ENCODE data around the gene IHH. TPM values are rescaled to one million over a fixed set of nuclear protein-coding genes. Genes with fewer than 3 reads are reported as not detected.

IHH gene
- total RNA-seq, 1 experiment from 2014 or later: 0.15 TPM

- no TSS peak for BruUV-seq (replicated peaks)
- Histone ChIP-seq H3K27me3 (replicated peaks; ENCODE audit: insufficient read depth, low read depth, low read length, poor library complexity) (peaks cover 3% of the 10 kb centered on the region), H3K9me3 (ENCODE audit: low read depth, low read length, poor library complexity, severe bottlenecking) (no peaks in the 10 kb centered on the region), H3K27ac (ENCODE audit: low read depth, low read length, poor library complexity, severe bottlenecking) (no peak overlapping the region), H3K36me3 (ENCODE audit: insufficient read depth, low read length, poor library complexity, severe bottlenecking) (no peaks in the 10 kb centered on the region), H3K4me3 (ENCODE audit: low read depth, low read length, poor library complexity, severe bottlenecking) (no peak overlapping the region), H3K4me1 (ENCODE audit: insufficient read depth, low read length, poor library complexity, severe bottlenecking) (no peaks in the 10 kb centered on the region)
- intact Hi-C loops (cut with micrococcal nuclease; ENCODE audit: unreplicated experiment): no loop called here
- DNase-seq (ENCODE audit: low spot score): no peak
- CTCF ChIA-PET: interaction anchor here (0.9 to 1.1 kb wide), 2 partner anchors 32 to 127 kb away, joined by 3 read pairs; no protein-coding TSS in a partner anchor
- TF ChIP-seq EZH2 (IDR thresholded peaks at IDR 0.05; ENCODE audit: borderline replicate concordance, low read depth, low read length, poor library complexity, severe bottlenecking): no peak
- TF ChIP-seq CTCF (conservative IDR thresholded peaks at IDR 0.05; ENCODE audit: low read depth, low read length): no peak
- POLR2A ChIA-PET (ENCODE audit: low non-redundant PET): no interaction called here
Observed at GRCh38 chr2:219027511-219028055, 33.1 kb downstream of the IHH start.

- DNase-seq (ENCODE audit: low spot score): no peak
- Histone ChIP-seq H3K27ac (ENCODE audit: low read depth, low read length, poor library complexity, severe bottlenecking) (no peak overlapping the region), H3K4me3 (ENCODE audit: low read depth, low read length, poor library complexity, severe bottlenecking) (no peak overlapping the region), H3K27me3 (replicated peaks; ENCODE audit: insufficient read depth, low read depth, low read length, poor library complexity) (no peaks in the 10 kb centered on the region), H3K4me1 (ENCODE audit: insufficient read depth, low read length, poor library complexity, severe bottlenecking) (no peaks in the 10 kb centered on the region), H3K36me3 (ENCODE audit: insufficient read depth, low read length, poor library complexity, severe bottlenecking) (no peaks in the 10 kb centered on the region), H3K9me3 (ENCODE audit: low read depth, low read length, poor library complexity, severe bottlenecking) (no peaks in the 10 kb centered on the region)
- BruUV-seq (replicated peaks): no TSS peak
- intact Hi-C loops (cut with micrococcal nuclease; ENCODE audit: unreplicated experiment): no loop called here
- POLR2A ChIA-PET (ENCODE audit: low non-redundant PET): interaction anchor here (0.5 kb wide), 1 partner anchor 42 kb away, joined by 10 read pairs; the partner anchor contains the start of gene FEV
- no peak for TF ChIP-seq EZH2 (IDR thresholded peaks at IDR 0.05; ENCODE audit: borderline replicate concordance, low read depth, low read length, poor library complexity, severe bottlenecking)
- no peak for TF ChIP-seq CTCF (conservative IDR thresholded peaks at IDR 0.05; ENCODE audit: low read depth, low read length)
- CTCF ChIA-PET: interaction anchor here (0.9 to 1.1 kb wide), 2 partner anchors 31 to 128 kb away, joined by 3 read pairs; no protein-coding TSS in a partner anchor
Observed at GRCh38 chr2:219026946-219027345, 33.8 kb downstream of the IHH start.

- intact Hi-C loops (cut with micrococcal nuclease; ENCODE audit: unreplicated experiment): no loop called here
- no peak overlapping the region for H3K4me3 ChIP-seq (ENCODE audit: low read depth, low read length, poor library complexity, severe bottlenecking)
- no peaks in the 10 kb centered on the region for H3K4me1 ChIP-seq (ENCODE audit: insufficient read depth, low read length, poor library complexity, severe bottlenecking)
- ChIA-PET CTCF (no interaction called here), POLR2A (ENCODE audit: low non-redundant PET) (no interaction called here)
- H3K9me3 ChIP-seq (ENCODE audit: low read depth, low read length, poor library complexity, severe bottlenecking): no peaks in the 10 kb centered on the region
- TF ChIP-seq EZH2 (IDR thresholded peaks at IDR 0.05; ENCODE audit: borderline replicate concordance, low read depth, low read length, poor library complexity, severe bottlenecking): no peak
- no peak for TF ChIP-seq CTCF (conservative IDR thresholded peaks at IDR 0.05; ENCODE audit: low read depth, low read length)
- no peak for DNase-seq (ENCODE audit: low spot score)
- no TSS peak for BruUV-seq (replicated peaks)
- H3K27me3 ChIP-seq (replicated peaks; ENCODE audit: insufficient read depth, low read depth, low read length, poor library complexity): no peaks in the 10 kb centered on the region
- no peaks in the 10 kb centered on the region for H3K36me3 ChIP-seq (ENCODE audit: insufficient read depth, low read length, poor library complexity, severe bottlenecking)
- H3K27ac ChIP-seq (ENCODE audit: low read depth, low read length, poor library complexity, severe bottlenecking): no peak overlapping the region
Observed at GRCh38 chr2:219025637-219026585, 34.8 kb downstream of the IHH start.

Data from A673 (cell line).